Measurements from ENCODE around the gene PKN1. TPM values are rescaled to one million over a fixed set of nuclear protein-coding genes. Genes with fewer than 3 reads are reported as not detected.

Gene PKN1
- total RNA-seq, result 136 and 180 TPM in 2 replicates

DNA sequence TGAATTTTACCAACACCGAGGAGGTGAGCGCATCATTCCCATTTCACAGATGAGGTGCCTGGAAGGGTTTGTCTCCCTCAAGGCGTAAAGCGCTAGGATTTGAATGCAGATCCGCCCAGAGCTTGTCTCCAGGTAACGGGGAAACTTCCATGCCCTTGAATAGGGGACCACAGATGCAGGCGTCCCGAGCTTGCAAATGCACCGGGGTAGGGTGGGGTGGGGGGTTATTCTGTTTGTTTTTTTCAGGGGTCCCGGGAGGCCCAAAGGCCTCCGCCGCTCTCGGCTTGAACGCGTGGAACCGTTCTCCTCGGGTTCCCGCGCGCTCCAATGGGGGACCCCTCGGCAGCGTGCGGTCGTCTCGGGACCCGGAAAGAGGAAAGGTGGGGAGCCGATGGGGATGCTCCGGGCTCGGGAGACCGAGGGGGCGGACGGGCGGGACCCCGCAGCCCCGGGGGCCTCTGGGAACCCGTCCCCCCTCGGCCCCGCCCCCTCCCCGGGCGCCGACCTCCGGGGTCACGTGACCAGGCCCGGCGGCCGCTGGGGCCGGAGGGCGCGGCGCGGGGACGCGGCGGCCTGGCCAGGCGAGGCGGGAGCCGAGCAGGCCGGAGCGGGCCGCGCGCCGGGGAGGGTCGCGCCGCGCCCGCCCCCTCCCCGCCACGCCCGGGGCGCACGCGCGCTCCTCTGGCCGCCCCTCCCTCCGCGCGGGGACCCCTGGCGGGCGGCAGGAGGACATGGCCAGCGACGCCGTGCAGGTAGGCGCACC is at the start of gene PKN1:
TSS of gene PKN1 (plus strand) at position 516 of the 763 bp plus-strand sequence. CDS start at position 732, 216 bp downstream.

DNA sequence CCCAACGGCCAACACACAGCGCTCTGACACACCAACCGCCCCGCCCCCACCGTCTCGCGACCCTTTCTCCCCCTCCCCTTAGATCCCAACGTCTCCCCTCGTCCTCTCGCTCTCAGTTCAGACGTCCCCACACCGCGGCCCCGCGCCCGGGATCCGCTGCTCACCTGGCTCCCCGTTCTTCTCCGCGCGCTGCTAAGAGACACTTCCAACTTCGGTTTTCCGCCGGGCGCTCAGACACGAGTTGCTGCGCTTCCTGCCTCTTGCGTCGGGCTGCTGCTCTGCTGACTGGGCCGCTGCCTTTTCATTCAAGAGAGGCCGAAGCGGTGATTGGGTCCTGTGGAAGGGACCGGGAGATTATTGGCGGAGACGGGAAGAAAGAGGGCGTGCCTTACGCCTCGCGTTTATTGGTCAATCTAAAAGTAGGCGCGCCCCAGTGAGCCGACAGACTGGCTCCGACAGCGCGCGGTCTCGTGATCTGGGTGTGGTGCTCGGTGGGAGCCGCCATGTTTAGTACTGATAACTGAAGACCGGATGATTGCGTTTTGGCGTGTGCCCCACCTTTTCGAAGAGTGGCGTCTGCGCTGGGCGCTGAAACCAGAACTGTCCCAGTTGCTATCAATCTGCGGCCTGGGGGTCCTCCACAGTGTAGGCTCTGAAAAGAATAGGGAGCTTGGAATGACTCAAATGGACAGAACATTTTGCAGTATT is 13.8 kb upstream of the PKN1 start, which contains the start of gene DDX39A:
TSS of gene DDX39A (minus strand) at position 236 of the 708 bp plus-strand sequence. CDS start 6,121 bp downstream, outside the sequence.

DNA sequence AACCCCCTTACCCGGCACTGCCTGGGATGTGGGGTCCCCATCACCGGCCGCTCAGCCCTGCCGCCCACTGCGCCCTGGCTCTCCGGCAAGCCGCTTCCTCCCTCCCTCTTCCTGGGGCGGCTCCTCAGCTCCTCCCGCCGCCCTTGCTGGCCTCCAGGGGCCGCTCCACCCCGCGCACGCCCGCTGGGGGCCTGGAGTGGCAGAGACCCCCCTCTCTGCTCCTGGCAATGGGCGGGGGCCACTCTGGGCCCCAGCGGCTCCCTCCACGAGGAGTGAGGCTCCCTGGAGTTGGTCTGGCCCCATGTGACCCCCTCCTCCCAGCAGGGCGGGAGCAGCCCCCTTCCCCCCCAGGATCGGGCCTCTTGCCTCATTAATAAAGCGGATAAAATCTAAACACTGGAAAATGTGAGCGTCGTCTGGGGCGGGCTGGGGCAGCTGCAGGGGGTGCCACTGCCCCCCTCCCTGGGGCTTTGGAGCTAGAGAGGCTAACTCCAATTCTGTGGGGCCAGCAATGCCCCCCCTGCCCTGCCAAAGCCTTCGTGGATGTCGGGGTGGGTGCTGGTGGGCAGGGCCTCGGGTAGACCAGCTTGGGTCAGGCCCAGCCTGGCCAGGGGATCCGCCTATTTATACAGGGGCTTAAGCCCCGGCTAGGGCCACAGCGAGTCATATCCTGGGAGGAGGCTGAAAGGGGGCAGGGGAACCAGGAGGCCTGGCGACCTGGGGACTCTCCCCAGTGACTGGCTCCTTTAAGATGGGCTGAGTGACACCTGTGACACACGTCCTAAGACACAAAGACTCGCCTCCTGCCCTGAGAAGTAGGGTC is 42.4 kb downstream of the PKN1 start, which contains the start of gene PTGER1:
TSS of gene PTGER1 (minus strand) at position 104 of the 823 bp plus-strand sequence. CDS start 1,034 bp downstream, outside the sequence.

DNA sequence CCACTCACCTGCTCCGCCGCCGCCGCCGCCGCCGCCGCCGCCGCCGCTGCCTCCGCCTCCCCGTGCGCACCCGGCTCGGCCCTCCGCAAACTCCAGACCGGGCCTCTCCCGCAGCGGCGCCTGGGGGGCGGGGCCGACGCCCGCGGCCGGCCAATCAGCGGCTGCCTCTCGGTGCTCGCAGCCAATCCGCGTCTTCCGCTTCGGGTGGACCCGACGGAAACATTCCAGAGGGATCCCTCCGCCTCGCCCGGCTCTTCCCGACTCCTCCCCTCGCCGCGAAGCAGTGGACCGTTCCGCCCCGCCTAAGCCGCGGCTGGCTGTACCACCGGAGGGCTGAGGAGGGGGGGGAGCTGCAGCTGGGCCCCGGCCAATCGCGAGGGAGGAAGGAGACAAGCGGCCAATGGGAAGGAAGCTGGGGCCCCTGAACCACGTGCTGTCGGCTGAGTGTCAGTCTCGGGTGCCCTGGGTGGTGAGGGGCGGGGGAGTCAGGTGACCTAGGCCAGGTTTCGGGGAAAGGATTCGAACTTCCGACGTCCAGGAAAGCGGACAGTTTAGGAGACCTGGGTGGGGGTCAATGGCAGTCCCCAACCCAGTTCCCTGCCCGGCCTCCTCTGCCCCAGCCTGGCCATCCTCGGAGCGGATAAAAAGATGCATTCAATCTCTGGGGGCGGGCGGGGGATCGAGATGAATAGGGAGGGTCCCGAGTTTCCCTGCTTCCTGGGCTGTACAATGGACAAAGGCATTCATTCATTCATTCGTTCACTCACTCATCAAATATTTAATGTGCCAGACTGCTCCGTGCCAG is 63.1 kb downstream of the PKN1 start, which contains the start of gene GIPC1:
TSS of gene GIPC1 (minus strand) at position 99 of the 805 bp plus-strand sequence. CDS start 13,151 bp downstream, outside the sequence.

DNA sequence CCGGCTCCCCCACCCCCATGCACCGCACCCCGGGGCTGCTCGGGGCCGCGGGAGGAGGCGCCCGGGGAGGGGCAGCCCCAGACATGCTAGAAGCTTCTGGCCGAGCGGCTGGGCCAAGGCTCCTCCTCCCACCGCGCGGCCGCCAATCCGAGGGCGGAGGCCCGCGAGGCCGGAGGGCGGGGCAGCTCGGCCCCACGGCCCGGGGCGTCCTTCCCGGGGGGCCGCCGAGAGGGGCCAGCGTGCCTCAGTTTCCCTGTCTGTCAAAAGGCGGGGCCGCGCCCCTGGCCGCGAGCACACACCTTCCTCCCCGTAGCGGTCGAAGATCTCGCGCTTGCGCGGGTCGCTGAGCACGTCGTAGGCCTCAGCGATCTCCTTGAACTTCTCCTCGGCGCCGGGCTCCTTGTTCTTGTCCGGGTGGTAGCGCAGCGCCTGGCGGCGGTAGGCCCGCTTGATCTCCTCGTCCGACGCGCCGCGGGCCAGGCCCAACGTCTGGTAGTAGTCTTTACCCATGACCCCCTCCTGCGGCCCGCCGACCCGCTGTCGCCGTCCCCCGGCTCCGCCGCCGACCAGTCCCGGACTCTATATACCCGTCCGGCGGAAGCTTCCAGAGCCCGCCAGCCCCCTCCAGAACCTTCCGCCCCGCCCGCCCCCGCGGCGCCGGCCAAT is 84.9 kb downstream of the PKN1 start, which contains the start of gene DNAJB1:
TSS of gene DNAJB1 (minus strand) at position 558 of the 666 bp plus-strand sequence. CDS start at position 510, 48 bp downstream.

Other genes with a start within 250 kb of the PKN1 start
- gene ADGRL1, start 227.1 kb upstream of the PKN1 start, total RNA-seq, result 4.7 and 18.5 TPM in 2 replicates
- 50.3 and 61.9 TPM in 2 replicates for gene ADGRE5, start 51.9 kb upstream of the PKN1 start, total RNA-seq
- 60.6 and 168 TPM in 2 replicates for gene DDX39A, start 14.0 kb upstream of the PKN1 start, total RNA-seq
- gene PTGER1, start 42.0 kb downstream of the PKN1 start, total RNA-seq, result 0.65 and 9.1 TPM in 2 replicates
- 159 and 264 TPM in 2 replicates for gene GIPC1, start 62.8 kb downstream of the PKN1 start, total RNA-seq
- gene DNAJB1, start 85.1 kb downstream of the PKN1 start, total RNA-seq, result 61.5 and 64.9 TPM in 2 replicates
- gene TECR, start 96.3 kb downstream of the PKN1 start, total RNA-seq, result 90.3 and 103 TPM in 2 replicates
- gene NDUFB7, start 138.8 kb downstream of the PKN1 start, total RNA-seq, result 624 and 671 TPM in 2 replicates
- not detected in 2 replicates for gene CLEC17A, start 149.8 kb downstream of the PKN1 start, total RNA-seq
- gene ADGRE3, start 241.5 kb downstream of the PKN1 start, total RNA-seq, result not detected in 2 replicates